CD14-positive monocyte (primary cell): ENCODE measurements around the gene LGALSL. TPM values are rescaled to one million over a fixed set of nuclear protein-coding genes. Genes with fewer than 3 reads are reported as not detected.

Source experiments
- DNase-seq, 3 donors: peaks; one replicate each; pipeline ENCODE4 v3.0.0-alpha.2; 2011 to 2022
- H2AFZ ChIP-seq: 2 replicates; pipeline ENCODE4 v1.6.0; 2012; ENCODE audit warnings: mild to moderate bottlenecking, low read depth, low read length, inconsistent platforms; ENCODE audit not compliant: insufficient read depth, poor library complexity, severe bottlenecking
- H3K27ac ChIP-seq, 2 donors: 1 replicate in 1 of 2; 2 replicates in 1 of 2; pipeline ENCODE4 v1.5.1; 2012 to 2013; ENCODE audit warnings: low read length in 2 of 2, control low read depth in 1 of 2, inconsistent platforms in 1 of 2, low read depth in 1 of 2, mild to moderate bottlenecking in 1 of 2
- H3K27me3 ChIP-seq, 2 donors: one replicate each; pipeline versions ENCODE4 v1.6.0 to v1.6.1; 2011 to 2013; ENCODE audit warnings: low read length in 2 of 2; ENCODE audit not compliant: control insufficient read depth in 2 of 2, insufficient read depth in 2 of 2
- H3K36me3 ChIP-seq, 2 donors: replicated peaks in 1 of 2; 1 replicate in 1 of 2; 2 replicates in 1 of 2; pipeline versions ENCODE4 v1.5.1 to v1.6.1; 2012 to 2013; ENCODE audit warnings: low read length in 2 of 2, control low read depth in 1 of 2, inconsistent platforms in 1 of 2, mild to moderate bottlenecking in 1 of 2; ENCODE audit not compliant: insufficient read depth in 2 of 2, control insufficient read depth in 1 of 2
- H3K4me1 ChIP-seq, 2 donors: 1 replicate in 1 of 2; 2 replicates in 1 of 2; pipeline versions ENCODE4 v1.5.1 to v1.6.1; 2012 to 2013; ENCODE audit warnings: low read length in 2 of 2, control low read depth in 1 of 2, inconsistent platforms in 1 of 2, mild to moderate bottlenecking in 1 of 2, moderate library complexity in 1 of 2; ENCODE audit not compliant: insufficient read depth in 2 of 2, control insufficient read depth in 1 of 2
- H3K4me2 ChIP-seq: replicated peaks from 2 replicates; pipeline ENCODE3; 2012; ENCODE audit warnings: low read length, moderate library complexity, mild to moderate bottlenecking; ENCODE audit not compliant: poor library complexity, severe bottlenecking; ENCODE audit errors: extremely low read depth
- H3K4me3 ChIP-seq, 3 experiments: fragments of 200-600 bp in 1 of 3; sonication (generic) in 1 of 3; replicated peaks in 1 of 3; 1 replicate in 2 of 3; 2 replicates in 1 of 3; pipeline ENCODE4 v1.5.1; 2011 to 2013; ENCODE audit warnings: low read length in 3 of 3, mild to moderate bottlenecking in 3 of 3, control low read depth in 2 of 3, low read depth in 2 of 3, inconsistent platforms in 1 of 3, moderate library complexity in 1 of 3
- H3K79me2 ChIP-seq: 2 replicates; pipeline ENCODE4 v1.6.0; 2012; ENCODE audit warnings: mild to moderate bottlenecking, control low read depth, inconsistent platforms, low read length, moderate library complexity; ENCODE audit not compliant: insufficient read depth
- H3K9ac ChIP-seq: 2 replicates; pipeline ENCODE4 v1.6.0; 2017; ENCODE audit warnings: low read length, mild to moderate bottlenecking; ENCODE audit not compliant: insufficient read depth, poor library complexity, severe bottlenecking
- H3K9me3 ChIP-seq, 2 donors: replicated peaks in 1 of 2; 1 replicate in 1 of 2; 2 replicates in 1 of 2; pipeline versions ENCODE4 v1.5.1 to v1.6.1; 2012 to 2013; ENCODE audit warnings: low read length in 2 of 2, control low read depth in 1 of 2; ENCODE audit not compliant: control insufficient read depth in 1 of 2, insufficient read depth in 1 of 2
- H4K20me1 ChIP-seq: 2 replicates; pipeline ENCODE4 v1.6.0; 2012; ENCODE audit warnings: mild to moderate bottlenecking, low read length, control low read depth, moderate library complexity; ENCODE audit not compliant: insufficient read depth
- H3K27ac Mint-ChIP-seq, 7 donors: one replicate each; pipeline ENCODE4 v1.8.0; 2020; ENCODE audit warnings: mild to moderate bottlenecking in 7 of 7, mixed read lengths in 7 of 7, moderate library complexity in 6 of 7, inconsistent platforms in 2 of 7
- H3K27me3 Mint-ChIP-seq, 3 donors: one replicate each; pipeline ENCODE4 v1.8.0; 2021 to 2022; ENCODE audit warnings: low read depth in 3 of 3, mild to moderate bottlenecking in 3 of 3, mixed read lengths in 3 of 3, moderate library complexity in 3 of 3, inconsistent platforms in 1 of 3
- H3K36me3 Mint-ChIP-seq, 2 donors: one replicate each; pipeline ENCODE4 v1.8.0; 2020; ENCODE audit warnings: mixed read lengths in 2 of 2, inconsistent platforms in 1 of 2, mild to moderate bottlenecking in 1 of 2
- H3K4me1 Mint-ChIP-seq: one replicate; pipeline ENCODE4 v1.8.0; 2020; ENCODE audit warnings: mild to moderate bottlenecking, mixed read lengths
- H3K4me3 Mint-ChIP-seq, 2 donors: one replicate each; pipeline ENCODE4 v1.8.0; 2020; ENCODE audit warnings: mild to moderate bottlenecking in 2 of 2, mixed read lengths in 2 of 2, moderate library complexity in 1 of 2
- H3K9me3 Mint-ChIP-seq, 7 donors: one replicate each; pipeline ENCODE4 v1.8.0; 2020 to 2022; ENCODE audit warnings: mixed read lengths in 7 of 7, mild to moderate bottlenecking in 6 of 7, moderate library complexity in 6 of 7, inconsistent platforms in 2 of 7
- CTCF ChIP-seq: fragments of 200-600 bp; IDR thresholded peaks from one replicate; pipeline ENCODE4 v1.8.0; 2022; ENCODE audit warnings: antibody characterized with exemption, mild to moderate bottlenecking
- WGBS: methylation state at CpG from one replicate; pipeline ENCODE4 v1.1.5; 2013; ENCODE audit warnings: missing lambda C conversion rate; ENCODE audit not compliant: insufficient coverage; 5-methylcytosine and 5-hydroxymethylcytosine counted together
- intact Hi-C, 2 donors: fragments of 100-400 bp; cut with micrococcal nuclease; formaldehyde crosslinking; loops; one replicate each; pipeline versions ENCODE4 v1.15.0 to v1.15.1; 2023
- polyA plus RNA-seq, 3 donors: library from polyadenylated mRNA; depleted of rRNA in 1 of 3; unstranded in 2 of 3; stranded (reverse) in 1 of 3; fragments of 300-500 nt in 2 of 3; fragments of >200 nt in 1 of 3; fragmentation: Illumina TruSeq in 2 of 3; gene quantifications; 1 replicate in 2 of 3; 2 replicates in 1 of 3; pipeline ENCODE4 v1.2.3, GENCODE V29; 2012 to 2021

Gene LGALSL
- polyA plus RNA-seq, 3 donors: 0.04 to 0.30 (median 0.22) TPM

- no peak overlapping the region for H3K4me3 ChIP-seq
- TF ChIP-seq CTCF: no peak
These were observed 16.1 kb downstream of the LGALSL start for GRCh38 chr2:64470071-64470470.

GRCh38 chr2:64470766-64471295 is 16.9 kb downstream of the LGALSL start:
- Histone ChIP-seq H3K9me3 (no peaks in the 10 kb centered on the region), H3K36me3 (no peaks in the 10 kb centered on the region), H3K9ac (no peak overlapping the region), H3K4me1 (peaks cover 21 to 30% of the 10 kb centered on the region in 2 donors), H4K20me1 (no peaks in the 10 kb centered on the region), H3K4me2 (no peak overlapping the region), H3K4me3 (no peak overlapping the region), H3K27ac (no peak overlapping the region), H2AFZ (no peak overlapping the region), H3K79me2 (no peaks in the 10 kb centered on the region), H3K27me3 (no peaks in the 10 kb centered on the region)
- Mint-ChIP-seq H3K27me3 (peaks cover 0 to 2% (median 2%) of the 10 kb centered on the region in 3 donors), H3K9me3 (peaks cover 0 to 3% (median 0%) of the 10 kb centered on the region in 7 donors), H3K4me3 (no peak overlapping the region), H3K4me1 (peaks cover 35% of the 10 kb centered on the region), H3K36me3 (no peaks in the 10 kb centered on the region), H3K27ac (no peak overlapping the region)
- 100% methylated on average over 5 of the region's 6 CpGs for WGBS
- no peak for TF ChIP-seq CTCF
- intact Hi-C loops: no loop called here
- DNase-seq: no peak

More at GRCh38 chr2:64470071-64470470, 16.1 kb downstream of the LGALSL start:
- H2AFZ ChIP-seq: no peak overlapping the region
- intact Hi-C loops: no loop called here
- H3K4me1 ChIP-seq: peaks cover 21 to 30% of the 10 kb centered on the region in 2 donors
- peaks cover 35% of the 10 kb centered on the region for H3K4me1 Mint-ChIP-seq
- DNase-seq: no peak
- WGBS: 100% methylated on average over 2 of the region's 3 CpGs
- H3K4me2 ChIP-seq: no peak overlapping the region
- H3K79me2 ChIP-seq: no peaks in the 10 kb centered on the region
- H3K36me3 Mint-ChIP-seq: no peaks in the 10 kb centered on the region
- H3K27ac Mint-ChIP-seq: no peak overlapping the region
- no peak overlapping the region for H3K4me3 Mint-ChIP-seq
- H3K27me3 Mint-ChIP-seq: peaks cover 0 to 3% (median 2%) of the 10 kb centered on the region in 3 donors
- no peaks in the 10 kb centered on the region for H4K20me1 ChIP-seq
- H3K9ac ChIP-seq: no peak overlapping the region
- H3K36me3 ChIP-seq: no peaks in the 10 kb centered on the region
- no peaks in the 10 kb centered on the region for H3K27me3 ChIP-seq
- H3K9me3 ChIP-seq: no peaks in the 10 kb centered on the region
- H3K9me3 Mint-ChIP-seq: peaks cover 0 to 3% (median 0%) of the 10 kb centered on the region in 7 donors
- H3K27ac ChIP-seq: no peak overlapping the region
